ENCODE results near the gene ARL5C.

GRCh38 chr17:39114723-39115122, 51.2 kb downstream of the ARL5C start:
- TF ChIP-seq POLR2AphosphoS5 (IDR thresholded peaks at IDR 0.05) (no peak), CTCF (IDR thresholded peaks at IDR 0.05; ENCODE audit: poor library complexity, severe bottlenecking) (no peak), REST (IDR thresholded peaks at IDR 0.05; ENCODE audit: borderline replicate concordance) (no peak), EZH2 (IDR thresholded peaks at IDR 0.05; ENCODE audit: borderline replicate concordance, insufficient read depth, low read length, poor library complexity, severe bottlenecking) (no peak), SMC3 (conservative IDR thresholded peaks at IDR 0.05; ENCODE audit: poor library complexity) (no peak), EP300 (conservative IDR thresholded peaks at IDR 0.05; ENCODE audit: poor library complexity, severe bottlenecking) (no peak)
